Measurements from ENCODE around the gene RBPJL. TPM values are rescaled to one million over a fixed set of nuclear protein-coding genes. Genes with fewer than 3 reads are reported as not detected.
"Not testable (repeated sequence)": the region's sequence is repeated elsewhere in the genome, so short reads cannot be mapped to it uniquely, and the experiment has no call there.

The RBPJL gene
- total and polyA plus RNA-seq, 5 donors from 2014 or later, result not detected

- Mint-ChIP-seq H3K4me3 (peak overlapping the region in 3 of 4 donors; percentile 85 to 94 (median 93)), H3K36me3 (no peaks in the 10 kb centered on the region), H3K9me3 (no peaks in the 10 kb centered on the region), H3K27me3 (no peaks in the 10 kb centered on the region), H3K27ac (peak overlapping the region in 1 of 3 donors; percentile 60), H3K4me1 (peaks cover 0 to 47% (median 23%) of the 10 kb centered on the region in 4 donors)
- H3K36me3 ChIP-seq (ENCODE audit: control insufficient read depth, insufficient read depth, low read length), result no peaks in the 10 kb centered on the region
- peak overlapping the region; percentile 9 for H3K4me3 ChIP-seq (ENCODE audit: low read depth, low read length)
- H3K27me3 ChIP-seq (ENCODE audit: control insufficient read depth, insufficient read depth, low read length), result no peaks in the 10 kb centered on the region
- peaks cover 45% of the 10 kb centered on the region for H3K4me1 ChIP-seq (ENCODE audit: control insufficient read depth, insufficient read depth, low read length, poor library complexity, severe bottlenecking)
- no peak overlapping the region for H3K27ac ChIP-seq (ENCODE audit: insufficient read depth, low read length, poor library complexity, severe bottlenecking)
- ATAC-seq (ENCODE audit: low read depth in 2 of 2) (no peak), DNase-seq (no peak)
- H3K9me3 ChIP-seq (ENCODE audit: control insufficient read depth in 2 of 2, low read length in 2 of 2), result no peaks in the 10 kb centered on the region
Observed at GRCh38 chr20:45346291-45346718, 39.7 kb downstream of the RBPJL start.

GRCh38 chr20:45346851-45347250 is 40.2 kb downstream of the RBPJL start:
- Histone ChIP-seq H3K4me3 (ENCODE audit: low read depth, low read length) (peak overlapping the region; percentile 9), H3K4me1 (ENCODE audit: control insufficient read depth, insufficient read depth, low read length, poor library complexity, severe bottlenecking) (peaks cover 45% of the 10 kb centered on the region), H3K27ac (ENCODE audit: insufficient read depth, low read length, poor library complexity, severe bottlenecking) (no peak overlapping the region), H3K27me3 (ENCODE audit: control insufficient read depth, insufficient read depth, low read length) (no peaks in the 10 kb centered on the region), H3K9me3 (ENCODE audit: control insufficient read depth in 2 of 2, low read length in 2 of 2) (no peaks in the 10 kb centered on the region), H3K36me3 (ENCODE audit: control insufficient read depth, insufficient read depth, low read length) (no peaks in the 10 kb centered on the region)
- H3K27me3 Mint-ChIP-seq, result no peaks in the 10 kb centered on the region
- H3K27ac Mint-ChIP-seq, result peak overlapping the region in 2 of 3 donors; percentile 23 to 60
- DNase-seq (no peak), ATAC-seq (ENCODE audit: low read depth in 2 of 2) (no peak)
- peak overlapping the region; percentile 85 to 94 (median 90) for H3K4me3 Mint-ChIP-seq
- H3K4me1 Mint-ChIP-seq, result peaks cover 0 to 46% (median 23%) of the 10 kb centered on the region in 4 donors
- H3K9me3 Mint-ChIP-seq, result no peaks in the 10 kb centered on the region
- no peaks in the 10 kb centered on the region for H3K36me3 Mint-ChIP-seq

- Histone ChIP-seq H3K4me3 (ENCODE audit: low read depth, low read length) (peak overlapping the region; percentile 80), H3K27me3 (ENCODE audit: control insufficient read depth, insufficient read depth, low read length) (no peaks in the 10 kb centered on the region), H3K4me1 (ENCODE audit: control insufficient read depth, insufficient read depth, low read length, poor library complexity, severe bottlenecking) (peaks cover 44% of the 10 kb centered on the region), H3K27ac (ENCODE audit: insufficient read depth, low read length, poor library complexity, severe bottlenecking) (peak overlapping the region; percentile 66), H3K9me3 (ENCODE audit: control insufficient read depth in 2 of 2, low read length in 2 of 2) (no peaks in the 10 kb centered on the region), H3K36me3 (ENCODE audit: control insufficient read depth, insufficient read depth, low read length) (no peaks in the 10 kb centered on the region)
- H3K27ac Mint-ChIP-seq, result peak overlapping the region; percentile 23 to 85 (median 74)
- ATAC-seq (ENCODE audit: low read depth in 2 of 2) (peak; percentile 13 to 20), DNase-seq (no peak)
- no peaks in the 10 kb centered on the region for H3K27me3 Mint-ChIP-seq
- peak overlapping the region; percentile 85 to 94 (median 90) for H3K4me3 Mint-ChIP-seq
- peaks cover 0 to 45% (median 23%) of the 10 kb centered on the region in 4 donors for H3K4me1 Mint-ChIP-seq
- no peaks in the 10 kb centered on the region for H3K9me3 Mint-ChIP-seq
- H3K36me3 Mint-ChIP-seq, result no peaks in the 10 kb centered on the region
Observed at GRCh38 chr20:45347297-45347935, 40.8 kb downstream of the RBPJL start.

- Histone ChIP-seq H3K36me3 (ENCODE audit: control insufficient read depth, insufficient read depth, low read length) (no peaks in the 10 kb centered on the region), H3K4me3 (ENCODE audit: low read depth, low read length) (peak within 1 kb of the TSS; percentile 80), H3K9me3 (ENCODE audit: control insufficient read depth in 2 of 2, low read length in 2 of 2) (no peaks in the 10 kb centered on the region), H3K27me3 (ENCODE audit: control insufficient read depth, insufficient read depth, low read length) (no peaks in the 10 kb centered on the region), H3K4me1 (ENCODE audit: control insufficient read depth, insufficient read depth, low read length, poor library complexity, severe bottlenecking) (peaks cover 40% of the 10 kb centered on the region), H3K27ac (ENCODE audit: insufficient read depth, low read length, poor library complexity, severe bottlenecking) (peak within 1 kb of the TSS; percentile 66)
- Mint-ChIP-seq H3K4me1 (peaks cover 0 to 39% (median 23%) of the 10 kb centered on the region in 4 donors), H3K27me3 (no peaks in the 10 kb centered on the region), H3K4me3 (peak within 1 kb of the TSS; percentile 85 to 94 (median 90)), H3K9me3 (no peaks in the 10 kb centered on the region), H3K27ac (peak within 1 kb of the TSS; percentile 23 to 85 (median 74)), H3K36me3 (no peaks in the 10 kb centered on the region)
- DNase-seq, result peak; percentile 41 to 61 (median 55)
- ATAC-seq (ENCODE audit: low read depth in 2 of 2), result peak; percentile 74 to 82
Observed at GRCh38 chr20:45347936-45348778, 41.5 kb downstream of the RBPJL start, which contains the start of gene SDC4. Gene SDC4, minus strand, starts transcription at chr20:45348424. Its CDS starts 40 bp downstream, at chr20:45348384.

GRCh38 chr20:45350217-45350616 is 43.6 kb downstream of the RBPJL start:
- Mint-ChIP-seq H3K4me1 (peaks cover 0 to 40% (median 29%) of the 10 kb centered on the region in 4 donors), H3K4me3 (peak overlapping the region; percentile 13 to 71 (median 54)), H3K27ac (no peak overlapping the region)

GRCh38 chr20:45350795-45351194 is 44.2 kb downstream of the RBPJL start:
- DNase-seq; H3K36me3 Mint-ChIP-seq; H3K27me3 Mint-ChIP-seq; H3K36me3 ChIP-seq (ENCODE audit: control insufficient read depth, insufficient read depth, low read length); H3K9me3 Mint-ChIP-seq; H3K27me3 ChIP-seq (ENCODE audit: control insufficient read depth, insufficient read depth, low read length); H3K9me3 ChIP-seq (ENCODE audit: control insufficient read depth in 2 of 2, low read length in 2 of 2); H3K4me3 ChIP-seq (ENCODE audit: low read depth, low read length); H3K27ac ChIP-seq (ENCODE audit: insufficient read depth, low read length, poor library complexity, severe bottlenecking); H3K27ac Mint-ChIP-seq; ATAC-seq (ENCODE audit: low read depth in 2 of 2): not testable (repeated sequence)
- H3K4me3 Mint-ChIP-seq, result peak overlapping the region in 1 of 4 donors; percentile 71
- H3K4me1 Mint-ChIP-seq, result peaks cover 0 to 44% (median 31%) of the 10 kb centered on the region in 4 donors
- peaks cover 23% of the 10 kb centered on the region for H3K4me1 ChIP-seq (ENCODE audit: control insufficient read depth, insufficient read depth, low read length, poor library complexity, severe bottlenecking)

More at GRCh38 chr20:45350217-45350616, 43.6 kb downstream of the RBPJL start:
- H3K36me3 ChIP-seq (ENCODE audit: control insufficient read depth, insufficient read depth, low read length), result no peaks in the 10 kb centered on the region
- ATAC-seq (ENCODE audit: low read depth in 2 of 2) (no peak), DNase-seq (no peak)
- no peaks in the 10 kb centered on the region for H3K36me3 Mint-ChIP-seq
- no peaks in the 10 kb centered on the region for H3K9me3 Mint-ChIP-seq
- H3K4me1 ChIP-seq (ENCODE audit: control insufficient read depth, insufficient read depth, low read length, poor library complexity, severe bottlenecking), result peaks cover 28% of the 10 kb centered on the region
- no peaks in the 10 kb centered on the region for H3K27me3 Mint-ChIP-seq
- no peaks in the 10 kb centered on the region for H3K27me3 ChIP-seq (ENCODE audit: control insufficient read depth, insufficient read depth, low read length)
- no peak overlapping the region for H3K4me3 ChIP-seq (ENCODE audit: low read depth, low read length)
- H3K9me3 ChIP-seq (ENCODE audit: control insufficient read depth in 2 of 2, low read length in 2 of 2), result no peaks in the 10 kb centered on the region
- no peak overlapping the region for H3K27ac ChIP-seq (ENCODE audit: insufficient read depth, low read length, poor library complexity, severe bottlenecking)

- Histone ChIP-seq H3K36me3 (ENCODE audit: control insufficient read depth, insufficient read depth, low read length) (no peaks in the 10 kb centered on the region), H3K27me3 (ENCODE audit: control insufficient read depth, insufficient read depth, low read length) (no peaks in the 10 kb centered on the region), H3K9me3 (ENCODE audit: control insufficient read depth in 2 of 2, low read length in 2 of 2) (no peaks in the 10 kb centered on the region), H3K4me3 (ENCODE audit: low read depth, low read length) (no peak overlapping the region), H3K27ac (ENCODE audit: insufficient read depth, low read length, poor library complexity, severe bottlenecking) (no peak overlapping the region), H3K4me1 (ENCODE audit: control insufficient read depth, insufficient read depth, low read length, poor library complexity, severe bottlenecking) (peaks cover 10% of the 10 kb centered on the region)
- Mint-ChIP-seq H3K27ac (no peak overlapping the region), H3K36me3 (no peaks in the 10 kb centered on the region), H3K4me3 (no peak overlapping the region), H3K9me3 (no peaks in the 10 kb centered on the region), H3K27me3 (no peaks in the 10 kb centered on the region), H3K4me1 (peaks cover 0 to 37% (median 27%) of the 10 kb centered on the region in 4 donors)
- DNase-seq (no peak), ATAC-seq (ENCODE audit: low read depth in 2 of 2) (no peak)
Observed at GRCh38 chr20:45352729-45353128, 46.1 kb downstream of the RBPJL start.
